Osteoblast (primary cell): ENCODE data around the gene MARVELD1. TPM values are rescaled to one million over a fixed set of nuclear protein-coding genes. Genes with fewer than 3 reads are reported as not detected.

Experiments used
- DNase-seq: peaks from one replicate; pipeline ENCODE4 v3.0.0; 2011; ENCODE audit warnings: low spot score, mixed read lengths; ENCODE audit not compliant: insufficient read length; ENCODE audit errors: missing footprints
- H2AFZ ChIP-seq: 2 replicates; pipeline ENCODE4 v1.6.0; 2011; ENCODE audit warnings: mild to moderate bottlenecking, low read length
- H3K27ac ChIP-seq: 2 replicates; pipeline ENCODE4 v1.5.1; 2011; ENCODE audit warnings: mild to moderate bottlenecking, low read depth, low read length, moderate library complexity
- H3K27me3 ChIP-seq: 2 replicates; pipeline ENCODE4 v1.6.0; 2012; ENCODE audit warnings: mild to moderate bottlenecking, control low read depth, inconsistent platforms, low read length, moderate library complexity; ENCODE audit not compliant: insufficient read depth
- H3K36me3 ChIP-seq: 2 replicates; pipeline ENCODE4 v1.5.1; 2011; ENCODE audit warnings: mild to moderate bottlenecking, low read length, control low read depth, moderate library complexity; ENCODE audit not compliant: insufficient read depth
- H3K4me1 ChIP-seq: 2 replicates; pipeline ENCODE4 v1.5.1; 2011; ENCODE audit warnings: mild to moderate bottlenecking, low read length, control low read depth, moderate library complexity; ENCODE audit not compliant: insufficient read depth
- H3K4me2 ChIP-seq: 2 replicates; pipeline ENCODE4 v1.6.0; 2011; ENCODE audit warnings: mild to moderate bottlenecking, low read length; ENCODE audit not compliant: insufficient read depth
- H3K4me3 ChIP-seq: fragments of 200-600 bp; sonication (generic); 3 replicates; pipeline ENCODE4 v1.5.1; 2012; ENCODE audit warnings: mild to moderate bottlenecking, low read length, inconsistent platforms; ENCODE audit not compliant: insufficient read depth
- H3K79me2 ChIP-seq: 2 replicates; pipeline ENCODE4 v1.6.0; 2012; ENCODE audit warnings: mild to moderate bottlenecking, low read length, control low read depth, inconsistent platforms; ENCODE audit not compliant: insufficient read depth
- H3K9me3 ChIP-seq: 2 replicates; pipeline ENCODE4 v1.5.1; 2011; ENCODE audit warnings: low read depth, low read length, control low read depth
- H4K20me1 ChIP-seq: 2 replicates; pipeline ENCODE4 v1.6.0; 2012; ENCODE audit warnings: mild to moderate bottlenecking, low read length, control low read depth; ENCODE audit not compliant: insufficient read depth
- CTCF ChIP-seq: IDR thresholded peaks from 2 replicates; pipeline ENCODE4 v1.5.1; 2011; ENCODE audit warnings: mild to moderate bottlenecking, low read depth, low read length, moderate library complexity; ENCODE audit errors: extremely low read depth
- total RNA-seq: library from RNA; depleted of rRNA; stranded (reverse); fragments of >200 nt; gene quantifications from 2 replicates; pipeline ENCODE4 v1.2.3, GENCODE V29; 2012

Gene MARVELD1
- total RNA-seq, 1 donor, result 57.5 TPM

- Histone ChIP-seq H3K36me3 (no peaks in the 10 kb centered on the region), H3K4me2 (peak overlapping the region; percentile 26), H3K27ac (no peak overlapping the region), H3K9me3 (no peaks in the 10 kb centered on the region), H3K4me1 (peaks cover 25% of the 10 kb centered on the region), H4K20me1 (no peaks in the 10 kb centered on the region), H3K79me2 (peaks cover 5% of the 10 kb centered on the region), H3K27me3 (no peaks in the 10 kb centered on the region), H2AFZ (no peak overlapping the region), H3K4me3 (no peak overlapping the region)
- peak; percentile 80 for TF ChIP-seq CTCF
- DNase-seq, result peak; percentile 94
Measured at GRCh38 chr10:97708976-97709946, 4.3 kb upstream of the MARVELD1 start.

- no peaks in the 10 kb centered on the region for H3K9me3 ChIP-seq
- no peaks in the 10 kb centered on the region for H3K27me3 ChIP-seq
- H3K4me2 ChIP-seq, result no peak overlapping the region
- no peak overlapping the region for H2AFZ ChIP-seq
- H3K79me2 ChIP-seq, result peaks cover 31% of the 10 kb centered on the region
- H3K4me1 ChIP-seq, result peaks cover 43% of the 10 kb centered on the region
- H3K4me3 ChIP-seq, result no peak overlapping the region
- DNase-seq, result peak; percentile 65
- peak overlapping the region; percentile 9 for H3K27ac ChIP-seq
- TF ChIP-seq CTCF, result no peak
- peaks cover 20% of the 10 kb centered on the region for H4K20me1 ChIP-seq
- peaks cover 9% of the 10 kb centered on the region for H3K36me3 ChIP-seq
Measured at GRCh38 chr10:97711640-97712572, 1.6 kb upstream of the MARVELD1 start.

GRCh38 chr10:97713826-97714400 is 383 bp downstream of the MARVELD1 start:
- Histone ChIP-seq H3K79me2 (peaks cover 51% of the 10 kb centered on the region), H4K20me1 (peaks cover 34% of the 10 kb centered on the region), H3K4me3 (peak overlapping the region; percentile 85), H3K27me3 (no peaks in the 10 kb centered on the region), H3K27ac (peak overlapping the region; percentile 67), H3K9me3 (no peaks in the 10 kb centered on the region), H2AFZ (peak overlapping the region; percentile 78), H3K4me2 (peak overlapping the region; percentile 92), H3K36me3 (peaks cover 29% of the 10 kb centered on the region), H3K4me1 (peaks cover 43% of the 10 kb centered on the region)
- peak; percentile 97 for DNase-seq
- no peak for TF ChIP-seq CTCF
